NCI-H1105 (cell line): ENCODE data around the gene HIVEP1.

Experiments used
- DNase-seq: peaks from one replicate; lab custom pipeline; 2025; lab: John Stamatoyannopoulos, UW

Gene HIVEP1

GRCh38 chr6:12017876-12018401 lies 5.8 kb downstream of the HIVEP1 start:
- no peak for DNase-seq

- DNase-seq: no peak
Observed at GRCh38 chr6:12020187-12020791, 8.2 kb downstream of the HIVEP1 start.

- DNase-seq: no peak
Observed at GRCh38 chr6:12022481-12022880, 10.4 kb downstream of the HIVEP1 start.

- DNase-seq: no peak
Observed at GRCh38 chr6:12022953-12023388, 10.9 kb downstream of the HIVEP1 start.

GRCh38 chr6:12024216-12024615 lies 12.1 kb downstream of the HIVEP1 start:
- DNase-seq: no peak

- no peak for DNase-seq
Observed at GRCh38 chr6:12024699-12025434, 12.8 kb downstream of the HIVEP1 start.

- no peak for DNase-seq
Observed at GRCh38 chr6:12026120-12026519, 14.0 kb downstream of the HIVEP1 start.

- DNase-seq: no peak
Observed at GRCh38 chr6:12026833-12027232, 14.7 kb downstream of the HIVEP1 start.

GRCh38 chr6:12028213-12028612 lies 16.1 kb downstream of the HIVEP1 start:
- no peak for DNase-seq

GRCh38 chr6:12029979-12030737 lies 18.0 kb downstream of the HIVEP1 start:
- no peak for DNase-seq

GRCh38 chr6:12030993-12031550 lies 19.0 kb downstream of the HIVEP1 start:
- DNase-seq: no peak

GRCh38 chr6:12032783-12033573 lies 20.9 kb downstream of the HIVEP1 start:
- no peak for DNase-seq

GRCh38 chr6:12033770-12034169 lies 21.7 kb downstream of the HIVEP1 start:
- DNase-seq: no peak

GRCh38 chr6:12034349-12034748 lies 22.2 kb downstream of the HIVEP1 start:
- no peak for DNase-seq

- DNase-seq: no peak
Observed at GRCh38 chr6:12034837-12035236, 22.7 kb downstream of the HIVEP1 start.

- DNase-seq: no peak
Observed at GRCh38 chr6:12036766-12037165, 24.7 kb downstream of the HIVEP1 start.

GRCh38 chr6:12037798-12038197 lies 25.7 kb downstream of the HIVEP1 start:
- no peak for DNase-seq

- DNase-seq: no peak
Observed at GRCh38 chr6:12039540-12040459, 27.7 kb downstream of the HIVEP1 start.

- no peak for DNase-seq
Observed at GRCh38 chr6:12047304-12047703, 35.2 kb downstream of the HIVEP1 start.

- DNase-seq: no peak
Observed at GRCh38 chr6:12047792-12048432, 35.8 kb downstream of the HIVEP1 start.
